HG03175 (cell line): ENCODE data around the gene POLR3A.

Experiments
- ATAC-seq: cut with Tn5 transposase; IDR thresholded peaks from one replicate; pipeline ENCODE4 v1.9.1; 2021; ENCODE audit warnings: mild to moderate bottlenecking, moderate library complexity; ENCODE audit not compliant: unreplicated experiment

The POLR3A gene

GRCh38 chr10:77922055-77922454 lies 107.3 kb downstream of the POLR3A start:
- no peak for ATAC-seq

GRCh38 chr10:77921395-77921794 lies 107.9 kb downstream of the POLR3A start:
- no peak for ATAC-seq

GRCh38 chr10:77920495-77920894 lies 108.8 kb downstream of the POLR3A start:
- no peak for ATAC-seq

GRCh38 chr10:77919713-77920108 lies 109.6 kb downstream of the POLR3A start:
- ATAC-seq, result no peak
